BE2C (cell line): ENCODE measurements around the gene GRIA1.

Experiments used
- DNase-seq: peaks from one replicate; pipeline ENCODE4 v3.0.0-alpha.2; 2020
- H3K27me3 ChIP-seq: fragments of 250-450 bp; sonication (Bioruptor Pico); 2 replicates; pipeline ENCODE4 v1.5.1; 2020; ENCODE audit warnings: mild to moderate bottlenecking
- H3K36me3 ChIP-seq: fragments of 250-450 bp; sonication (Bioruptor Pico); 2 replicates; pipeline ENCODE4 v1.5.1; 2020; ENCODE audit warnings: mild to moderate bottlenecking
- H3K4me1 ChIP-seq: fragments of 250-450 bp; sonication (Bioruptor Pico); 2 replicates; pipeline ENCODE4 v1.5.1; 2020
- H3K4me3 ChIP-seq: 2 replicates; pipeline ENCODE4 v1.5.1; 2011; ENCODE audit warnings: low read depth, low read length
- H3K9me3 ChIP-seq: fragments of 250-450 bp; sonication (Bioruptor Pico); 2 replicates; pipeline ENCODE4 v1.5.1; 2020
- TF ChIP-seq, protein P1 (sequence below): IDR thresholded peaks from 2 replicates; pipeline ENCODE4 v1.5.1; 2012; ENCODE audit warnings: mild to moderate bottlenecking, low read depth, low read length

GRIA1 gene

DNA sequence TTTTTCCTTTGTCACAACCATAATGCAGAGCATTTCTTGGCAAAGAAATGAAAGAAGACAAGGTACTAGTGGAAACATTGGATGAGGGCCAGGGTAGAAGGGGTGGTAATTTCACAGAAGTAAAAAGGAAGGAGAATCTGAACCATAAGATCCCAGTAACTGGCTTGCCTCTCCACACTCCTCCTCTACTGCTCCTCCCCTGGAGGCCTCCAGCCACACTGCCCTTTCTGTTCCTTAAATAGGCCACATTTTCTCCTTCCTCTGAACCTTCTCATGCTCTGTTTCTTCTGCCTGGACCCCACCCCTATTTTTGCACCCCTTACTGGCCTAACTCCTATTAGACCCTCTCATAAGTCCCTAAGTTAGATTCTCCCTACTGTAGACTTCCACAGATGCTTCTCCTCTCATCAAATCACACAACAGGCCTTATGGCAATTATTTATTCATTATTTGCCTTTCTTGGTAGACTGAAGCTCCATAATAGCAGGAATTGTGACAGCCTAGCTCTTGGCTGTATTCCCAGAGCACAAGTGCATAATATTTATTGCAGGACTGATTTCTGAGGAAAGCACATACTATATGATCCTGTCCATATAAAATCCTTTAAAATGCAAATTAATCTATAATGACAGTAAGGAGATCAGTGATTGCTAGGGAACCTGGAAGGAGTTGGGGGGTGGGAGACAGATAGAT, 31.3 kb upstream of the GRIA1 start:
- DNase-seq, result no peak
- TF ChIP-seq, protein P1, sequence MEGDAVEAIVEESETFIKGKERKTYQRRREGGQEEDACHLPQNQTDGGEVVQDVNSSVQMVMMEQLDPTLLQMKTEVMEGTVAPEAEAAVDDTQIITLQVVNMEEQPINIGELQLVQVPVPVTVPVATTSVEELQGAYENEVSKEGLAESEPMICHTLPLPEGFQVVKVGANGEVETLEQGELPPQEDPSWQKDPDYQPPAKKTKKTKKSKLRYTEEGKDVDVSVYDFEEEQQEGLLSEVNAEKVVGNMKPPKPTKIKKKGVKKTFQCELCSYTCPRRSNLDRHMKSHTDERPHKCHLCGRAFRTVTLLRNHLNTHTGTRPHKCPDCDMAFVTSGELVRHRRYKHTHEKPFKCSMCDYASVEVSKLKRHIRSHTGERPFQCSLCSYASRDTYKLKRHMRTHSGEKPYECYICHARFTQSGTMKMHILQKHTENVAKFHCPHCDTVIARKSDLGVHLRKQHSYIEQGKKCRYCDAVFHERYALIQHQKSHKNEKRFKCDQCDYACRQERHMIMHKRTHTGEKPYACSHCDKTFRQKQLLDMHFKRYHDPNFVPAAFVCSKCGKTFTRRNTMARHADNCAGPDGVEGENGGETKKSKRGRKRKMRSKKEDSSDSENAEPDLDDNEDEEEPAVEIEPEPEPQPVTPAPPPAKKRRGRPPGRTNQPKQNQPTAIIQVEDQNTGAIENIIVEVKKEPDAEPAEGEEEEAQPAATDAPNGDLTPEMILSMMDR, result no peak
- H3K27me3 ChIP-seq, result no peaks in the 10 kb centered on the region

DNA sequence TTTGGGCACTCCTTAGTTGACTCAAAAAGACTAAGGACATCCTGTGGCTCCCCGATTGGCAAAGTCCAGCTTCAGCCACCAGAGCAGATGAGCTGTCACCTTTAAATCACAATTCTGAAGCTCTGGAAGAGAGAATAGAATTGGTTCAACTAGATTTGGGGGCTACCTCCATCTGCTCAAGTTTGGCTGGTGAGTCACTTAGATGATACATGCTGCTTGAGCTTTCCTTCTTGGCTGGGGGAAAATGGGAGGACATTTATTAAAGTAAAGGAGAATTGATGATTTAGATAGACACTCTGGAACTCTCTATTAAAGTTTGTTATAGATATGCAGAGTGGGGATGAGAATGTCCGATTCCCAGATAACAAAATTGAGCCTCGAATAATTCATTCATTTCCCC, 30.0 kb upstream of the GRIA1 start:
- Histone ChIP-seq H3K4me1 (no peaks in the 10 kb centered on the region), H3K27me3 (no peaks in the 10 kb centered on the region), H3K4me3 (no peak overlapping the region), H3K36me3 (no peaks in the 10 kb centered on the region), H3K9me3 (no peaks in the 10 kb centered on the region; the same call in 1 of the 2 replicates)
- no peak for DNase-seq
- TF ChIP-seq, protein P1, result no peak

More for the DNA sequence above, 31.3 kb upstream of the GRIA1 start:
- Histone ChIP-seq H3K4me3 (no peak overlapping the region), H3K36me3 (no peaks in the 10 kb centered on the region), H3K9me3 (no peaks in the 10 kb centered on the region; the same call in 1 of the 2 replicates), H3K4me1 (no peaks in the 10 kb centered on the region)

DNA sequence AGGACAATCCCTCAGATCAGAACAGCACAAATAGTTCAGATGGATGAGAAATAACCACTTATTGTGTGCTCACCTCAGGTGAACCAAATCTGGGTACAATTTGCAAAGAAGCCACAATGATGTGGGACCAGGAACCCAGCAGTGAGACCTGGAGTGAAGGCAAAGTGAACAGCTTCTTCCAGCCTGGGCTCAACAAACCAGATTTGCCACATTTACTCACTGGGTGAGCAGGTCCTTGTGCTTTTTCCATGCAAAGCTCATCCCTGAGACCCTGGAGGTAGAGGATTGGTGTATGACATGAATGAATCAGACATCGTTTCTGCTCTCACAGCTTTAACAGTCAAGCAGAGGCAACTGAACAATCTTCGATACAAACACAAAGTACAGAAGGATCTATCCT, 29.1 kb upstream of the GRIA1 start:
- Histone ChIP-seq H3K36me3 (no peaks in the 10 kb centered on the region), H3K27me3 (no peaks in the 10 kb centered on the region), H3K4me3 (no peak overlapping the region), H3K9me3 (no peaks in the 10 kb centered on the region; the same call in 1 of the 2 replicates), H3K4me1 (no peaks in the 10 kb centered on the region)
- DNase-seq, result no peak
- TF ChIP-seq, protein P1, result no peak

DNA sequence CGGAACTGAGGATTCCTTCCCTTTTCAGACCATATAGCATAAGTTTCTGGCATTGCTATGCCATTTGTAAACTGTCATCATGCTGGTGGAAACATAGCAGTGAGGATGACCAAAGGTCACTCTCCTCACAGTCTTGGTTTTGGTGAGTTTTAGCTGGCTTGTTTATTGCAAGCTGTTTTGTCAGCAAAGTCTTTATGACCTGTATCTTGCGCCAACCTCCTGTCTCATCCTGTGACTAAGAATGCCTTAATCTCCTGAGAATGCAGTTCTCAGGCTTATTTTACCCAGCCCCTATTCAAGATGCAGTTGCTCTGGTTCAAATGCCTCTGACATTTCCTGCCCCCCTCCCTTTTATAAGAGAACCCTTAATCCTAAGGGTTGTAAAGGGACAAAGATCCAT, 26.7 kb upstream of the GRIA1 start:
- TF ChIP-seq, protein P1, result no peak
- Histone ChIP-seq H3K36me3 (no peaks in the 10 kb centered on the region), H3K4me1 (no peaks in the 10 kb centered on the region), H3K9me3 (no peaks in the 10 kb centered on the region), H3K4me3 (no peak overlapping the region), H3K27me3 (no peaks in the 10 kb centered on the region)
- no peak for DNase-seq

DNA sequence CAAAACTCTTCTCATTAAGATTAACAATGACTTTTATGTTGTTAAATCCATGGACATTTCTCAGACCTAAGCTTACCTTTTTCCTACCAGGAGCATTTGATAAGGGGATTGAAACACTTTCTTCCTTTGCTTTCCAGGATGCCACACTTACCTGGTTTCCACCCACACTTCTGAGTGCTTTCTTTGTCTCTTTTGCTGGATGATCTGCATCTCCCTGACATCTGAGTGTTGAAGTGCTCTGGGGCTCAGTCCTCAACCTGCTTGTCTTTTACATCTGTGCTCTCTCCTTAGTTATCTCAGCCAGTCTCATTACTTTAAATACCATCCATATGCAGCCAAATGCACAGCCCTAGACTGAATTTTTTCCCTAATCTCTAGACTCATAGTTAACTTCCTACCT, 22.9 kb upstream of the GRIA1 start:
- no peaks in the 10 kb centered on the region for H3K4me1 ChIP-seq
- TF ChIP-seq, protein P1, result no peak
- no peak for DNase-seq
- no peaks in the 10 kb centered on the region for H3K36me3 ChIP-seq
- no peak overlapping the region for H3K4me3 ChIP-seq
- H3K9me3 ChIP-seq, result no peaks in the 10 kb centered on the region
- H3K27me3 ChIP-seq, result no peaks in the 10 kb centered on the region

DNA sequence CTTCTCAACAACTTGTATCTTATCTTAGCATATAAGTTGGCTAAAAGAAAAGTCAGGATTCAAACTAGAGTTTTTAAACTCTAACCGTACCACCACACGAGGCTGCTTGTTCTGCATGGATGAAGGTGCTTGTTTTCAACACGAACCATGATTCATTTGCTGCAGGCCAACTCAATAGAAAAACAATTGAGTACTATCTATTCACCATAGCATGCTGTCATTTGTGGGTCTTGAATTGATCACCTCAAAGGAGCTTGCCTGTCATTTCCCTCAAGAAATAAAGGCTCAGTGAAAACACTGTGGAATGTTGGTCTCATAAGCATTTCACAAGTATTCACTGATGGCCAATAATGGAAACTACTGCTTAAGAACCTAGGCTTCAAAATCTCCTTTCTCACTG, 21.0 kb upstream of the GRIA1 start:
- Histone ChIP-seq H3K4me1 (no peaks in the 10 kb centered on the region), H3K27me3 (no peaks in the 10 kb centered on the region), H3K4me3 (no peak overlapping the region), H3K36me3 (no peaks in the 10 kb centered on the region), H3K9me3 (no peaks in the 10 kb centered on the region)
- DNase-seq, result no peak
- TF ChIP-seq, protein P1, result no peak
